ENCODE measurements around the gene BCAR3.

Gene BCAR3

DNA sequence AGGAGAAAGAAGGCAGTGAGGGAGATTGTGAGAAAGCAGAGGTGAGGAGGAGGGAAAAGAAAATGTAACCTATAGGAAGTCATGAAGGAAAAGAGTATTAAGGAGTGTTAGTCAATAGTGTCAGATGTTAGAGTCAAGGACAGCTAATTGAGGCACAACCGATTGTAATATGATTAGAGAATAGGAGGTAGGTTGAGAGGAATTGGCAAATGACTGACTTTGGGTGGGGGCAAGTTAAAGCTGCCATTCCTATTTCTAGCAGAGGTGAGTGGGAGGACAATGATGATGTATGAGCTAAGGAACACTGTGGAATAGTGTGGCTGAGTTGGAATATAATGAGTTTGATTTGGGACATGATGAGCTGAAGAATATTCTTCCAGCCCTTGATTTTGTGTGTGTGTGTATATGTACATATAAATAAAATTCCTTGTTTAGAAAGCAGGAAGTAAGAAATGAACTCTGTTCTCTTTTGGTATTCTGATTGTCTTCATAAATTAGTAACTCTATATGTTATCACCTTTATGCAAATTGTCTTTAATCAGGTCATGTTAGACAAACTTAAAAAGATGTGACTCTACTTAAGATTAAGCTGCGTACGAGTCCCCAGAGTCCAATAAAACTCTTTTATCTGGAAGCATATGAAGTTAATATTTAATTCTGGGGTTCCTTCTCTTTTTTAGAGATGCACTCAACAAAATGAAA is 135.3 kb downstream of the BCAR3 start:
- TF ChIP-seq EP300 (IDR thresholded peaks at IDR 0.05; ENCODE audit: borderline replicate concordance), result no peak
- TF ChIP-seq, protein P1, sequence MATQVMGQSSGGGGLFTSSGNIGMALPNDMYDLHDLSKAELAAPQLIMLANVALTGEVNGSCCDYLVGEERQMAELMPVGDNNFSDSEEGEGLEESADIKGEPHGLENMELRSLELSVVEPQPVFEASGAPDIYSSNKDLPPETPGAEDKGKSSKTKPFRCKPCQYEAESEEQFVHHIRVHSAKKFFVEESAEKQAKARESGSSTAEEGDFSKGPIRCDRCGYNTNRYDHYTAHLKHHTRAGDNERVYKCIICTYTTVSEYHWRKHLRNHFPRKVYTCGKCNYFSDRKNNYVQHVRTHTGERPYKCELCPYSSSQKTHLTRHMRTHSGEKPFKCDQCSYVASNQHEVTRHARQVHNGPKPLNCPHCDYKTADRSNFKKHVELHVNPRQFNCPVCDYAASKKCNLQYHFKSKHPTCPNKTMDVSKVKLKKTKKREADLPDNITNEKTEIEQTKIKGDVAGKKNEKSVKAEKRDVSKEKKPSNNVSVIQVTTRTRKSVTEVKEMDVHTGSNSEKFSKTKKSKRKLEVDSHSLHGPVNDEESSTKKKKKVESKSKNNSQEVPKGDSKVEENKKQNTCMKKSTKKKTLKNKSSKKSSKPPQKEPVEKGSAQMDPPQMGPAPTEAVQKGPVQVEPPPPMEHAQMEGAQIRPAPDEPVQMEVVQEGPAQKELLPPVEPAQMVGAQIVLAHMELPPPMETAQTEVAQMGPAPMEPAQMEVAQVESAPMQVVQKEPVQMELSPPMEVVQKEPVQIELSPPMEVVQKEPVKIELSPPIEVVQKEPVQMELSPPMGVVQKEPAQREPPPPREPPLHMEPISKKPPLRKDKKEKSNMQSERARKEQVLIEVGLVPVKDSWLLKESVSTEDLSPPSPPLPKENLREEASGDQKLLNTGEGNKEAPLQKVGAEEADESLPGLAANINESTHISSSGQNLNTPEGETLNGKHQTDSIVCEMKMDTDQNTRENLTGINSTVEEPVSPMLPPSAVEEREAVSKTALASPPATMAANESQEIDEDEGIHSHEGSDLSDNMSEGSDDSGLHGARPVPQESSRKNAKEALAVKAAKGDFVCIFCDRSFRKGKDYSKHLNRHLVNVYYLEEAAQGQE (IDR thresholded peaks at IDR 0.05; ENCODE audit: low read depth), result no peak
- TF ChIP-seq TEAD4 (IDR thresholded peaks at IDR 0.05), result no peak
- no peak for TF ChIP-seq ZBTB7A (IDR thresholded peaks at IDR 0.05; ENCODE audit: low read depth)
- no peak for TF ChIP-seq TAF1 (IDR thresholded peaks at IDR 0.05; ENCODE audit: low read depth)
- TF ChIP-seq, protein P2, sequence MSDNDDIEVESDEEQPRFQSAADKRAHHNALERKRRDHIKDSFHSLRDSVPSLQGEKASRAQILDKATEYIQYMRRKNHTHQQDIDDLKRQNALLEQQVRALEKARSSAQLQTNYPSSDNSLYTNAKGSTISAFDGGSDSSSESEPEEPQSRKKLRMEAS (IDR thresholded peaks at IDR 0.05), result no peak
- TF ChIP-seq FOXM1 (IDR thresholded peaks at IDR 0.05; ENCODE audit: borderline replicate concordance, low read depth), result no peak
- TF ChIP-seq CREB1 (IDR thresholded peaks at IDR 0.05; ENCODE audit: low read depth), result no peak
- TF ChIP-seq RAD21 (IDR thresholded peaks at IDR 0.05; ENCODE audit: low read depth), result no peak
- TF ChIP-seq CEBPB (IDR thresholded peaks at IDR 0.05), result no peak

DNA sequence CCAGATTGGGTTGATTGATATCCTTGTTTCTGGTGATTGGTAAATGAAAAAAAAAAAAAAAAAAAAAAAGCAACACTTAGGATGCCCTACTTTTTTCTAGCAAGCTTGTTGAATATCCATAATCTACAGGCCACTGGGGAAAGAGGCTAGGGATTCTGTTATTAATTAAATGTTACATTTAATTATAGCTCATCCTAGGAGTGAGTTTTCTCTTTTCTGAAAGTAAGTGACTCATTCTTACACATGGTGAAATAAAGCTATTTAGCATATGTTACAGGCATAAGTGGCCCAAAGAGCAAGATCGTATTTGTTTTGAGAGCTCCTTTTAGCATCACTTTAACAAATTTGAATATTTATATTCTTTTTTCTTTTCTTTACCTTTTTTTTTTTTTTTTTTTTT is 139.2 kb downstream of the BCAR3 start:
- no peak for TF ChIP-seq TCF12 (IDR thresholded peaks at IDR 0.05; ENCODE audit: low read depth)

DNA sequence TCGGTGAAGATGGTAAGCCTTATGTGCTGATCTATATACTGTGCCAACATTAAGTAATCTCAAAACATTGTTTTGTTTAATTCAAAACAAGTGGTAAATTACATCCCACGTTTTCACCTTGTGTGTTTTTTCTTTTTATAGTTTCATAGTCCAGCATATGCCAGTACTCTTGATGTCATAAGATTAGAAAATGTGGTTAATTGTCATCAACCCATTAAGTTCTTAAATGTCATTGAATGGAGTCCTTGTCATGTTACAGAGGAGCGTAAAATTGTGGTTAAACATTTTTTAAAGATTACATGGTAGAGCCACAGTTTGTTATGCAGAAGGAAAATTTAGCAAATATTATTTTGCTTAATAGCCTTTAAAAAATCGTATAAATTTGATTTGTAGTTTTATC is 140.6 kb downstream of the BCAR3 start:
- TF ChIP-seq CREB1 (IDR thresholded peaks at IDR 0.05; ENCODE audit: low read depth) (no peak), EP300 (IDR thresholded peaks at IDR 0.05; ENCODE audit: borderline replicate concordance) (no peak), TCF12 (IDR thresholded peaks at IDR 0.05; ENCODE audit: low read depth) (no peak), EGR1 (IDR thresholded peaks at IDR 0.05) (no peak), TEAD4 (IDR thresholded peaks at IDR 0.05) (no peak), ZBTB7A (IDR thresholded peaks at IDR 0.05; ENCODE audit: low read depth) (no peak), CEBPB (IDR thresholded peaks at IDR 0.05) (no peak), RAD21 (IDR thresholded peaks at IDR 0.05; ENCODE audit: low read depth) (no peak)

DNA sequence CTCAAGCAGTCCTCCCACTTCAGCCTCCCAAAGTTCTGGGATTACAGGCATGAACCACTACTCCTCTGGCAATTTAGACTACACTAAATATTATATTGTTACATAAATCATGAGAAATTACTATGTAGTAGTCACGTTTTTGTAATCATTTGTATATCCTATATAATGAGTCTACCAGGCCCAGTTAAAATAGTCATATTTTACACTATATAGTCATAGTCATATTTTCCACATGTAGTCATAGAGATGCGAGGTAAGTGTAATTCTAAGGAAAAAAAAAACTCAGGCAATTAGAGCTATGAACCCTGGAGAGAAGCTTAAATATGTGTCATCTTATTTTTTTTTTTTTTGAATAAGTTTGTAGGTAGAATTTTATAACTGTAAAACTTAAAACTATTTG is 143.7 kb downstream of the BCAR3 start:
- TF ChIP-seq, protein P3, sequence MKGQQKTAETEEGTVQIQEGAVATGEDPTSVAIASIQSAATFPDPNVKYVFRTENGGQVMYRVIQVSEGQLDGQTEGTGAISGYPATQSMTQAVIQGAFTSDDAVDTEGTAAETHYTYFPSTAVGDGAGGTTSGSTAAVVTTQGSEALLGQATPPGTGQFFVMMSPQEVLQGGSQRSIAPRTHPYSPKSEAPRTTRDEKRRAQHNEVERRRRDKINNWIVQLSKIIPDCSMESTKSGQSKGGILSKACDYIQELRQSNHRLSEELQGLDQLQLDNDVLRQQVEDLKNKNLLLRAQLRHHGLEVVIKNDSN (IDR thresholded peaks at IDR 0.05), result no peak
- TF ChIP-seq YY1 (IDR thresholded peaks at IDR 0.05; ENCODE audit: low read depth) (no peak), TEAD4 (IDR thresholded peaks at IDR 0.05) (no peak), ZBTB7A (IDR thresholded peaks at IDR 0.05; ENCODE audit: low read depth) (no peak), CREB1 (IDR thresholded peaks at IDR 0.05; ENCODE audit: low read depth) (no peak), EP300 (IDR thresholded peaks at IDR 0.05; ENCODE audit: borderline replicate concordance) (no peak), TCF12 (IDR thresholded peaks at IDR 0.05; ENCODE audit: low read depth) (no peak), NFIC (IDR thresholded peaks at IDR 0.05) (no peak)
- TF ChIP-seq, protein P2 (IDR thresholded peaks at IDR 0.05), result no peak
- TF ChIP-seq, protein P1 (IDR thresholded peaks at IDR 0.05; ENCODE audit: low read depth), result no peak

DNA sequence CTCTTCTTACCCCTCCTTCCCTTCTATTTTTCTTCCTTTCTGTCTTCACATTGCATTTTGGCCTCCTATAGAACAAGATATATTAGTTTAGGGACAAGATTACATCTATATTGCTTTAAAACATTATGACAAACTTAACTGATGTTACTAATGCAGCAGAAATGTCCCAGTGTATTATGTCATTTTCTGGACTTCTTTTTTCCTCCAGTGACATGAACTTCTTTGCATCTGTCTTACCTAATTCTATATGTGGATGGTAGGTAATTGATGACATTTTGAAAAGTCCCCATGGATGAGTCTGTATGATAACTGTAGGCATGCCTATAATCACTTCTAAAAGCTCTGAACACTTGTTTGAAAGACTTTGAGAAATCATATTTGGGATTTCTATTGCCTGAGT is 144.2 kb downstream of the BCAR3 start:
- TF ChIP-seq TCF12 (IDR thresholded peaks at IDR 0.05; ENCODE audit: low read depth) (no peak), EGR1 (IDR thresholded peaks at IDR 0.05) (no peak)

DNA sequence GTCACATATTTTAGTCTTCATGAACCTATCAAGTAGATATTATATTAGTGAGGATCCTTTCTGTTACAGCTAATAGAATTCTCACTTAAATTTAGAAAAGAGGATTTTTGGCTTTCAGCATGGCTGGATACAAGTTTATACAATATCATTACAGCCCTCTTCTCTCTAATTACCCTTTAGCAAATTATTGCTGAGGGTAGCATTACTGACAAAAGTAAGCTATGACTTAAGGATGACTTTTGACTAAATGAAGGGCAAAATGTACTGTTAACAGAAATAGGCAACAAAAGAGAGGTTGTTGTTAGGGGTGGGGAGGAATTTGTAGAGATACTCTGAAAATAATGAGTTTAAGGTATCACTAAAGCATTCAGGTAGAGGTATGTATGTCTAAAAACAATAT is 148.0 kb downstream of the BCAR3 start:
- no peak for TF ChIP-seq YY1 (IDR thresholded peaks at IDR 0.05; ENCODE audit: low read depth)
- TF ChIP-seq, protein P3 (IDR thresholded peaks at IDR 0.05), result no peak
- no peak for TF ChIP-seq TAF1 (IDR thresholded peaks at IDR 0.05; ENCODE audit: low read depth)
- TF ChIP-seq EGR1 (IDR thresholded peaks at IDR 0.05), result no peak
- TF ChIP-seq, protein P1 (IDR thresholded peaks at IDR 0.05; ENCODE audit: low read depth), result no peak
- no peak for TF ChIP-seq RAD21 (IDR thresholded peaks at IDR 0.05; ENCODE audit: low read depth)
- no peak for TF ChIP-seq ZBTB7A (IDR thresholded peaks at IDR 0.05; ENCODE audit: low read depth)
- no peak for TF ChIP-seq FOXM1 (IDR thresholded peaks at IDR 0.05; ENCODE audit: borderline replicate concordance, low read depth)
- TF ChIP-seq TEAD4 (IDR thresholded peaks at IDR 0.05), result no peak
- TF ChIP-seq EP300 (IDR thresholded peaks at IDR 0.05; ENCODE audit: borderline replicate concordance), result no peak
- no peak for TF ChIP-seq TCF12 (IDR thresholded peaks at IDR 0.05; ENCODE audit: low read depth)
- no peak for TF ChIP-seq CEBPB (IDR thresholded peaks at IDR 0.05)
- TF ChIP-seq, protein P2 (IDR thresholded peaks at IDR 0.05), result no peak
- TF ChIP-seq CREB1 (IDR thresholded peaks at IDR 0.05; ENCODE audit: low read depth), result no peak
- no peak for TF ChIP-seq NFIC (IDR thresholded peaks at IDR 0.05)
